Measurements from ENCODE around the gene RIPOR3. TPM values are rescaled to one million over a fixed set of nuclear protein-coding genes. Genes with fewer than 3 reads are reported as not detected.
A peak's percentile ranks its signal among the peaks of the same experiment; 100 is the strongest.

Gene RIPOR3
- 6.9 and 7.4 TPM in 2 replicates for total RNA-seq (2014; rRNA removed; shearing (Covaris generic))

- DNase-seq (ENCODE audit: low spot score), result no peak
These were observed at the start of gene RIPOR3 for GRCh38 chr20:50690650-50691572. RIPOR3 (minus strand) TSS chr20:50691542; CDS start chr20:50691128, 414 bp downstream.

DNA sequence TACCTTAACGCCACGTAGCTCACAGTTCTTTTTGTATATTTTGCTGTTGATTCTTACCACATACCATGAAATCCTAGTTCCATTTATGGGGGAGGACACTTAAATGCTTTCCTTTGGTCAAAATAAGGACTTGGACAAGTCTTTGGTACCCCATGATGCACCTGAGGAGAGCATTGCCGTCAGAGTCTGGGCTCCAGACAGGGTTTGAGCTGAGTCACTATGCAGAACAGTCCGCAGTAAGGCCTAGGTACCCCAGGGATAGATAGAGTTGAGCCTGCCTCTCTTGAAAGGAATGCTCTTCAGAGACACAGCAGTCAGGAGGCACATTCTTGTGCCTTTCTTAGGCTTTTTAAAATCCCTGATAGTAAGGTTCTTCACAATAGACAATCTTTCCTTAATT lies 46.0 kb upstream of the RIPOR3 start:
- DNase-seq (ENCODE audit: low spot score), result no peak

More at GRCh38 chr20:50690650-50691572, at the start of gene RIPOR3:
- in situ Hi-C loops (cut with HindIII; ENCODE audit: low sequenced_read_pairs), result no loop called here

GRCh38 chr20:50735813-50736212 lies 44.5 kb upstream of the RIPOR3 start:
- in situ Hi-C loops (cut with HindIII; ENCODE audit: low sequenced_read_pairs), result loop anchor here (5.0 kb wide), 1 partner anchor 39 kb away; no protein-coding TSS in a partner anchor
- no peak for DNase-seq (ENCODE audit: low spot score)

More for the DNA sequence above, 46.0 kb upstream of the RIPOR3 start:
- in situ Hi-C loops (cut with HindIII; ENCODE audit: low sequenced_read_pairs), result loop anchor here (5.0 kb wide), 1 partner anchor 40 kb away; no protein-coding TSS in a partner anchor

GRCh38 chr20:50734730-50735679 lies 43.7 kb upstream of the RIPOR3 start:
- no peak for DNase-seq (ENCODE audit: low spot score)
- in situ Hi-C loops (cut with HindIII; ENCODE audit: low sequenced_read_pairs), result loop anchor here (5.0 kb wide), 2 partner anchors 38 to 52 kb away; no protein-coding TSS in a partner anchor

DNA sequence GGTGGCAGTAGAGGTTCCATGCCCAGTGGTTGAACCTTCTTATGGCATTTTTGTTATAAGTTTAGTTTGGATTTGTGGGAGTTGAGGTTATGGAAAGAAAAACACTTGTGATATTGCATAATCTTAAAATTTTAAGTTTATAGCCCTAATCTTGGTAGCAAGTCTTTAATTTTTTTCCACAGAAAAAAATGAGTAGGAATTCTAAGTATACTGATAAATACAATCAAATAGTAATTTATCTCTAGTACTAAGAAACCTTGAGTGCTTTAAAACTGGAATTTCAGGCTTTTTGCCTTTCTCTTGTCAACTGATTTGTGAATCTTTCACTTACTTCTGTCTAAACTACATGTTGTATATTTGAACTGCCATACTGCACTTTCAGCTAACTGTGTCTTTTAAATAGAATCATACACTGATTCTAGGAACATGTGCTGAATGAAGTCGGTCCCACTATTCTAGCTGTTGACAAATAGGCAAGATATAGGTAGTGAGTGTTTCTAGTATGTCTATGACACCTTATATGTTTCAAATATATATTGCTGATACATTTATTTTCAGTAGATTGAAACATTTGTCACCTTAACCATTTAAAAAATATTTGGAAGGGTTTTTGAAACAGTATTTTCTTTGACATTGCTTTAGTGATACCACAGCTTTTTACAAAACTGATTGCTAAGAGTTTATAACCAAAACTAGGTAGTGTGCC lies 42.5 kb upstream of the RIPOR3 start:
- in situ Hi-C loops (cut with HindIII; ENCODE audit: low sequenced_read_pairs), result loop anchor here (5.0 kb wide), 1 partner anchor 54 kb away; no protein-coding TSS in a partner anchor
- DNase-seq (ENCODE audit: low spot score), result no peak

GRCh38 chr20:50731930-50732690 lies 40.8 kb upstream of the RIPOR3 start:
- DNase-seq (ENCODE audit: low spot score), result peak; percentile 29
- in situ Hi-C loops (cut with HindIII; ENCODE audit: low sequenced_read_pairs), result loop anchor here (5.0 kb wide), 1 partner anchor 55 kb away; no protein-coding TSS in a partner anchor

DNA sequence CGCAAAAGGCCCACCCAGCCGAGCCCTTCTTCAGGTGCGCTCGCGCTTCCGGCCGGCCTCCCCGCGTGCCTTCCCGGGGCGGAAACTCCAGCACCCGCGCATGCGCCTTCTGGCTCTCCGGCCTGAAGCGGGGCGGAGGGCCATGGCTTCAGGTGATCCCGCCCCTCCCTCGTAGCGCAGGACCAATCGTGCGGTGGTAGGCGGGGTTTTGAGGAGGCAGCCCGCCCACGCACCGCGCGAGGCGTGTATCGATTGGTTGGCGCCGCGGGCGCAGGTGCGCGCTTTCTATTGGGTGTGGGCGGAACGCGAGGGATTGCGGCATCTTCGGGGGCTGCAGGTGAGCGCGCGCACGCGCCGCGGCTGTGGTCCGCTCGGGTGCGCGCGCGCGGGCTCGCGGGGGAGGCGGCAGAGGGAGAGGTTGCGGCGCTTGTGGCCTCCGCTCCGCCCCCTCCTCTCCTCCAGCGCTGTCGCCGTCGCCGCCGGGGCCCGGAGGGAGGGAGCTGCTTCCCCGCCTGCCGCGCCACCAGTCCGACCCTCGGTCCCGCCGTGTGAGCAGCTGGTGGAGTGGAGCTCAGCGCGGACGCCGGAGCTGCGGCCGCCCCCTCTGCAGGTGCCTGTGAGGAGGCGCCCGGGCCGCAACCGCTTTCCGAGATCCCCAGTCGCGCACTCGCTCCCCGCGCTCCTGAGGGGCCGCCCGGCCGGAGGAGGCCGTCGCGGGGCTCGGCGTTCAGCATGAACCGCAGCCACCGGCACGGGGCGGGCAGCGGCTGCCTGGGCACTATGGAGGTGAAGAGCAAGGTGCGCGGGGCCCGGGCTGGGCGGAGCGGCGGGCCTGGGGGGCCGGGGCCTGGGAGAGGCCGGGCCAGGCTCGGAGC lies 40.0 kb upstream of the RIPOR3 start, which contains the start of gene PARD6B:
TSS of gene PARD6B (plus strand) at position 526 of the 875 bp plus-strand sequence. CDS start at position 733, 207 bp downstream.
- in situ Hi-C loops (cut with HindIII; ENCODE audit: low sequenced_read_pairs), result loop anchor here (5.0 kb wide), 1 partner anchor 56 kb away; no protein-coding TSS in a partner anchor
- peak; percentile 99 for DNase-seq (ENCODE audit: low spot score)

DNA sequence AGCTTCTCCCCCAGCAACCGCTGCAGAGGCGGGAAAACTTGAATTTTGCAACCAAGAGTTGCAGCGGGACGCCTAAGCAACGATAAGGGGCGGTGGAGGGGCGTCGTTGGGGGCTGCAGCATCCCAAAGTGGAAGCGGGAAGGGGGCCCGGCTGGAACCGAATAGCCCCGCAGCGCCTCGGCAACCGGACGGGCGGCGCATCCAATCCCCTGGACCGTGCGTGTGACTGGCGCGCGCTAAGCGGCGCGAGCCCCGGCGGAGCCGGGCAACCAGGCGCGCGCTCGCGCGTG lies 39.4 kb upstream of the RIPOR3 start:
- no peak for DNase-seq (ENCODE audit: low spot score)
- in situ Hi-C loops (cut with HindIII; ENCODE audit: low sequenced_read_pairs), result loop anchor here (5.0 kb wide), 1 partner anchor 57 kb away; no protein-coding TSS in a partner anchor

DNA sequence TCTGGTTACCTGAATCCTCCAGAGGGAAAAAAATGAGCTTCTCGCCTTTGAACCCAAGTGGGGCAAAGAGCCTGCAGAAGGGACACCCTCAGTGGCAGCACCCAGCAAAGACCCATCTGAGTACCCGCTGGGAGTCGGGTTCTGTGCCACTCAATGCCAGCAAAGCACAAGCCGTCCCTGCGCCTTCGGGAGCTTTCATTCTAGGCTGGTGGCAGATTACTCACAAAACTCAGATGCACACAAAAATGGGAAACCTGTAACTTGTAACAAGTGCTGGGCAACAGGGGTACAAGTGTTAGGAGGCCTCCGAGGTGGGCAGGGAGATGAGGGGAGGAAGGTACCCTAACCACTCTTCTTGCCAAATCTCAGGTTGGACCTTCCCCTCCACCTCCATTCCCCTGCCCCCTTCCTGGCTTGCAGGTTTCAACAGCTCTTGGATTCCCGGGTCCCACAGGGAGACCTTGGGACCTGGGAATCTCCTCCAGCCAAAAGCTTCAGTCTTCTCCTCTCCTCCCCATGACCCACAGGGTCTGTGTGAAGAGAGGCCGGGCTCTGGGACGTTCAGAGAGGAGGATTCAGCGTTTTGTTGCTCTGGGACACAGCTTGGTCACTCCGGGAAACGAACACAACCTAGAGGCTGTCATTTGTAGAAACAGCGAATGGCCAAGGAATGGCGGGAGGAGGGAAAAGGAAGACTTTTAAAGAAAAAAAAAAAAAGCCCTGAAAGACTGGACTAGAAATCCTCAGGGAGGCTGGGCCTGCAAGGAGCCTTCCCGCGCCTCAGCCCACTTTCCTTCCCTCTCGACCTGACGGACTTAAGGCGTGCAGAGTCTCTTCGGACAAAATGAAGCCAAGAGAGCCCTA lies 38.8 kb upstream of the RIPOR3 start:
- in situ Hi-C loops (cut with HindIII; ENCODE audit: low sequenced_read_pairs), result loop anchor here (5.0 kb wide), 1 partner anchor 57 kb away; no protein-coding TSS in a partner anchor

DNA sequence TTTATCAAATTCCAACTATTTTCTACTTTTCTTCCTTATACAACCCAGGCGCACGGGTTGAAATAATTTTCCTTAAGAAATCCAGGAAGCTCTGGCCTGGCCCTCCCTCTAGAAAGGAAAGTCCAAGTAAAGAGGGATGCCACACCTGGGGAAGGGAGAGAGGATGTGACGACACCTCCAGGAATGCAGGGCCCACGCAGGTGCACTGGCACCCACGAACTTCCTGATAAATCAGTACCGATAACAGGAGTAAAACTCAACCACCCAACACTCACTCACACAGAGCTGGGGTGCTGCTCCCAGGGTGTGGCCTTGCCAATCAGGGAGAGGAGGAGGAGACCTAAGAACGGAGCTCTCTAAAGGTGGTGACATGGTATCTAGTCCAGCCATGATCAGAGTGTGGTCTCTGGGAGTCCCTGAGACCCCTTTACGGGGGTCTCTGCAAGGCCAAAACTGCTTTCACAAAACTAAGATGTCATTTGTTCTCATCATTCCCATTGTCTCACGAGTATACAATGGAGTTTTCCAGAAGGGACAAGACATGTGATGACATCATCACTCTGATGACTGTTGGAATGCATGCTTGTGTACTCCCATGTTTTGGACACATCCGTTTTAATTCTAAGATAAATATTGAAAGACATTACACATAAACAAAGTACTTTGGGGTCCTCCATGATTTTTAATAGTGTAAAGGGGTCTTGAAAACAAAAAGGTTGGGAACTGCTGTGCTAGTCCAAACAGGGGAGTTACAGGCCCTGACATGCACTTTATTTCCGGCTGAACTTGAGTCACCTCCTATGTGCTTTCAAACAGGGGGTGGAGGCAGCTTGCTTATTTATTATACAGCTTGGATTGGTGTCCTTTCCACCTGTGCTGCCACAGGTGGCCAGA lies 37.9 kb upstream of the RIPOR3 start:
- DNase-seq (ENCODE audit: low spot score), result no peak
- in situ Hi-C loops (cut with HindIII; ENCODE audit: low sequenced_read_pairs), result no loop called here

More for the DNA sequence above, 38.8 kb upstream of the RIPOR3 start:
- no peak for DNase-seq (ENCODE audit: low spot score)

DNA sequence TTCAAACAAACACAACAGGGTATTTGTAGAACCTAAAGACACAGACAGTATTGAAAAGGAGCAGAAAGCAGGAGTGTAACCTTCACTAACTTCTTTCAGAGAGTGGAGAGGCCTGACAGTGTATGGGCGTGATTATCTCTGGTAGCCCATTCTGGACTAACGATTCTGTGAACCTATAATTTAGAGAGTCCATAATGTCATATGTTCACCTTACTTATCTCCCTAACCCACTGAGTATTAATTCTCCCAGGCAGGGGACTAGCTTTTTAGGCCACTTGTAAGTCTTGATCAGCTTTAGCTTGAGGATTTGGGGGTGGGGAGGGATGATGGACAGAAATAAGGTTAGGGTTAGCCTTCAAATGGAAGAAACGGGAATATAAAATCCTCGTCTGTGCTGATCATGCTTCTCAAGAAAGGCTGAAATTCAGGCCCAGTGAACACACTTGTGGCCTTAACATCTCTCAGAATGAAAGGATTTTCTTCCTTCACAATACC lies 37.2 kb upstream of the RIPOR3 start:
- in situ Hi-C loops (cut with HindIII; ENCODE audit: low sequenced_read_pairs), result no loop called here
- DNase-seq (ENCODE audit: low spot score), result no peak

DNA sequence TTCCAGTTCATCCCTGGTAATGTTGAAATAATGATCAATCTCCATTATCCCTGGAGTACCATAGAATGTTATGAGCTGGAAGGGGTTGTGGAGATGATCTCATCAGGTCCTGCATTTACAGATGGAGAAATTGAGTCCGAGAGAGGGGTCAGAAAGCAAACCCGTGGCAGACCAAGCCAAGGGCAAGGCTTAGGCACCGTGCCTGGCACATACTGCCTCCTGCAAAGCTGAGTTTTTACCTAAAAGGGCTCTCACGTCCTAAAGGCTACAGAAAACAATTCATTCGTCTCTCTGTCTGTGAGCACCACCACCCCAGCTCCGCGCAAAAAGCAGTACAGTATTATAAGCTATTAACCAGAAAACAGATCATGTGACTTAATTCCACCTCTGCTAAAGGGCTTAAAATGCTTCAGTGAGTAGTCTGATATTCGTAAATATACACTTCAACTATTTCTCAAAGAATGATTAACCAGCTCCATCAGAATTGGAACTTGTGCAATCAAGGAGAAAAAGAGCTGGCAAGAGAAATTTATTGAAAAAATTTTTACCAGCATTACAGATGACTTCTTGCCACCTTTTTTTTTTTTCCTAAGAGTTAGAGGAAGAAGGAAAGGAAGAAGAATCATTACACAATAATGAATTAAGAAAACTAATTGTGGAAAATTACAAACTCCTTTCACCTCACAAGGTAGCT lies 36.6 kb upstream of the RIPOR3 start:
- in situ Hi-C loops (cut with HindIII; ENCODE audit: low sequenced_read_pairs), result no loop called here
- DNase-seq (ENCODE audit: low spot score), result no peak

- DNase-seq (ENCODE audit: low spot score), result no peak
- in situ Hi-C loops (cut with HindIII; ENCODE audit: low sequenced_read_pairs), result no loop called here
These were observed 35.8 kb upstream of the RIPOR3 start for GRCh38 chr20:50726955-50727791.

DNA sequence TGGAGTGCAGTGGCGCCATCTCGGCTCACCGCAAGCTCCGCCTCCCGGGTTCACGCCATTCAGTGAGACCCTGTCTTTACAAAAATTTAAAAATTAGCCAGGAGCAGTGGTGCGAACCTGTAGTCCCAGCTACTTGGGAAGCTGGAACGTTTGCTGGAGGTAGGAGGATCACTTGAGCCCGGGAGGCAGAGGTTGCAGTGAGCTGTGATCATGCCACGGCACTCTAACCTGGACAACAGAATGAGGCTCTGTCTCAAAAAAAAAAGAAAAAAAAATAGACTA lies 34.3 kb upstream of the RIPOR3 start:
- in situ Hi-C loops (cut with HindIII; ENCODE audit: low sequenced_read_pairs), result no loop called here
- DNase-seq (ENCODE audit: low spot score), result no peak
